Activated T-helper 1 cell treated with anti-CD3 and anti-CD28 coated beads, Interleukin-12 subunit alpha, Interleukin-12 subunit beta, Interleukin-2, Interleukin-4 antibody, amounts not matched to agents 30 ng/mL and 10 ng/mL and 1 ng/mL, durations not matched to agents 14 hours and 24 hours and 36 hours (primary cell): ENCODE data around the gene TDRD9. TPM values are rescaled to one million over a fixed set of nuclear protein-coding genes. Genes with fewer than 3 reads are reported as not detected.

Experiments used
- DNase-seq: peaks from one replicate; pipeline ENCODE4 v3.0.0; 2021; ENCODE audit warnings: low spot score
- H3K27ac Mint-ChIP-seq: one replicate; pipeline ENCODE4 v1.8.0; 2021; ENCODE audit warnings: mild to moderate bottlenecking, mixed read lengths
- H3K27me3 Mint-ChIP-seq: one replicate; pipeline ENCODE4 v1.8.0; 2022; ENCODE audit warnings: mild to moderate bottlenecking, moderate library complexity, mixed read lengths; ENCODE audit not compliant: insufficient read depth
- H3K36me3 Mint-ChIP-seq: one replicate; pipeline ENCODE4 v1.8.0; 2021; ENCODE audit warnings: low read depth, mixed read lengths
- H3K4me1 Mint-ChIP-seq: one replicate; pipeline ENCODE4 v1.8.0; 2021; ENCODE audit warnings: low read depth, mixed read lengths
- H3K4me3 Mint-ChIP-seq: one replicate; pipeline ENCODE4 v1.8.0; 2021; ENCODE audit warnings: mild to moderate bottlenecking, moderate library complexity, mixed read lengths
- H3K9me3 Mint-ChIP-seq: one replicate; pipeline ENCODE4 v1.8.0; 2021; ENCODE audit warnings: mixed read lengths
- intact Hi-C: fragments of 100-400 bp; cut with micrococcal nuclease; formaldehyde crosslinking; loops from one replicate; pipeline ENCODE4 v1.15.1; 2024
- total RNA-seq: library from RNA; stranded (reverse); gene quantifications from 2 replicates; pipeline ENCODE4 v1.2.3, GENCODE V29; 2022

TDRD9 gene
- total RNA-seq, 1 donor from 2014 or later, result not detected

DNA sequence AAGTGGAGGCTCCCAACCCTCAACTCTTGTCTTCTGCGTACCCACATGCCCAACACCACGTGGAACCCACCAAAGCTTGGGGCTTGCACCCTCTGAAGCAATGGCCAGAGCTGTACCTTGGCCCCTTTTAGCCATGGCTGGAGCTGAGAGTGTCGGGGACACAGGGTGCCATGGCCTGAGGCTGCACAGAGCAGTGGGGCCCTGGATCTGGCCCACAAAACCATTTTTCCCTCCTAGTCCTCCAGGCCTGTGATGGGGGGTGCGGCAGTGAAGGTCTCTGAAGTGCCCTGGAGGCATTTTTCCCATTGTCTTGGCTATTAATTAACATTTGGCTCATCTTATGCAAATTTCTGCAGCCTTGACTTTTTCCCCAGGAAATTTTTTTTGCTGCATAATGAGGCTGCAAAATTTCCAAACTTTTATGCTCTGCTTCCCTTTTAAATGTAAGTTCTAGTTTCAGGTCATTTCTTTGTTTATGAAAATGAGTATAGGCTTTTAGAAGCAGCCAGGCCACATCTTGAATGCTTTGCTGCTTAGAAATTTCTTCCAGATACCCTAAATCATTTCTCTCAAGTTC is 138.6 kb downstream of the TDRD9 start:
- Mint-ChIP-seq H3K4me1 (no peaks in the 10 kb centered on the region), H3K36me3 (no peaks in the 10 kb centered on the region), H3K9me3 (peaks cover 3% of the 10 kb centered on the region), H3K27me3 (peaks cover 4% of the 10 kb centered on the region), H3K4me3 (no peak overlapping the region), H3K27ac (no peak overlapping the region)
- intact Hi-C loops, result no loop called here
- no peak for DNase-seq

DNA sequence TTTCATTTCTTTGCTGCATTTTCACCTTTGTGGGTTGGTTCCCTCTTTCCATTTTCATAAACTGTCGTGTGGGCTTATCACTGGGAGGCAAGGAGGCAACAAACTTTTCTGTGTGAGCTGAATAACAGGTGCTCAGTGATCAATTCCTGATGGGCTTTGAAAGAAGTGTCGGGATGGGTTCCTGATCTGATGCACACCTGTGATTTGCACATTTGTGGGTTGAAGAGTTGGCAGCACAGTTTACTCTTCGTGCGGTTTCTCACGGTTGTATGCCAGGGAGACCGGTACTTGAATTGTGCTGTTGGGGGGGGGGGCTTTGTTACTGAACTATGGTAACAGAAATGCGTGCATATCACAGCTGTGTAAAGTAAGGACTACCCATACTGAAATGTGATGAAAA is 141.3 kb downstream of the TDRD9 start:
- no peak for DNase-seq
- intact Hi-C loops, result no loop called here
- H3K9me3 Mint-ChIP-seq, result peaks cover 18% of the 10 kb centered on the region
- no peak overlapping the region for H3K27ac Mint-ChIP-seq
- peaks cover 2% of the 10 kb centered on the region for H3K27me3 Mint-ChIP-seq
- H3K4me3 Mint-ChIP-seq, result no peak overlapping the region
- no peaks in the 10 kb centered on the region for H3K36me3 Mint-ChIP-seq
- H3K4me1 Mint-ChIP-seq, result no peaks in the 10 kb centered on the region

DNA sequence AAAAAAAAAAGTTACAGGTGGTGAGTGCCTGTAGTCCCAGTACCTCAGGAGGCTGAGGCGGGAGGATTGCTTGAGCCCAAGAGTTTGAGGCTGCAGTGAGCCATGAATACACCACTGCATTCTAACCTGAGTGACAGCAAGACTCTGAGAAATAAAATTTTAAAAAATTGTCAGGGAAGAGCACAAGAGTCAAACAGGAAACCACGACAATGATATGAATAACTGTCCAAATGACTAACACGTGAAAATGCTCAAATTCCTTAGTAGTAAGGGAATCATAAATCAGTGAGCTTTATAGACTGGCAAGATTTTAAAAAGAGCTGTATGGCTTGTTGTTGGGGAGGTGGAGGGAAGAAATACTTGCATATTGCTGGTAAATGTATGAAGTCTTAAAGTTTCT is 144.3 kb downstream of the TDRD9 start:
- Mint-ChIP-seq H3K27ac (no peak overlapping the region), H3K9me3 (peaks cover 15% of the 10 kb centered on the region), H3K4me1 (no peaks in the 10 kb centered on the region), H3K4me3 (no peak overlapping the region), H3K36me3 (no peaks in the 10 kb centered on the region), H3K27me3 (no peaks in the 10 kb centered on the region)
- no peak for DNase-seq
- intact Hi-C loops, result loop anchor here (10.0 kb wide), 1 partner anchor 268 kb away; no protein-coding TSS in a partner anchor

DNA sequence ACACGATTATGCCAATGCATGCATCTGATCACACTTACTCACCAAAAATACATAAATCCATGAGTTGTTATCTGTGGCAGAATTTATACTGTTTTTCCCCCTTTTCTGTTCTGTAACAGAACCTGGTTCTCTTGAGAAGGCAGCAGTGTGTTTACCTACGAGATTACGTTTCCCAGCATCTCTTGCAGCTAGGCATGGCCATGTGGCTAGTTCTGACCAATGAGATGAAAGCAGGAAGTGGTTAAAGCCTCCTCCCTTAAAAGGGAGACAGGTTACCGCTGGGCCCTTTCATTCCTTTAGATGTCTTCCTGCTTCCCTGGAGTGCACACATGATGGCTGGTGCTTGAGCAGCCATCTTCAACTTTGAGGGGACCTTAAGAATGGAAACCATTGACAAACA is 145.5 kb downstream of the TDRD9 start:
- H3K4me1 Mint-ChIP-seq, result no peaks in the 10 kb centered on the region
- intact Hi-C loops, result loop anchor here (10.0 kb wide), 1 partner anchor 269 kb away; no protein-coding TSS in a partner anchor
- H3K4me3 Mint-ChIP-seq, result no peak overlapping the region
- DNase-seq, result no peak
- no peak overlapping the region for H3K27ac Mint-ChIP-seq
- H3K36me3 Mint-ChIP-seq, result no peaks in the 10 kb centered on the region
- no peaks in the 10 kb centered on the region for H3K27me3 Mint-ChIP-seq
- H3K9me3 Mint-ChIP-seq, result peaks cover 15% of the 10 kb centered on the region

DNA sequence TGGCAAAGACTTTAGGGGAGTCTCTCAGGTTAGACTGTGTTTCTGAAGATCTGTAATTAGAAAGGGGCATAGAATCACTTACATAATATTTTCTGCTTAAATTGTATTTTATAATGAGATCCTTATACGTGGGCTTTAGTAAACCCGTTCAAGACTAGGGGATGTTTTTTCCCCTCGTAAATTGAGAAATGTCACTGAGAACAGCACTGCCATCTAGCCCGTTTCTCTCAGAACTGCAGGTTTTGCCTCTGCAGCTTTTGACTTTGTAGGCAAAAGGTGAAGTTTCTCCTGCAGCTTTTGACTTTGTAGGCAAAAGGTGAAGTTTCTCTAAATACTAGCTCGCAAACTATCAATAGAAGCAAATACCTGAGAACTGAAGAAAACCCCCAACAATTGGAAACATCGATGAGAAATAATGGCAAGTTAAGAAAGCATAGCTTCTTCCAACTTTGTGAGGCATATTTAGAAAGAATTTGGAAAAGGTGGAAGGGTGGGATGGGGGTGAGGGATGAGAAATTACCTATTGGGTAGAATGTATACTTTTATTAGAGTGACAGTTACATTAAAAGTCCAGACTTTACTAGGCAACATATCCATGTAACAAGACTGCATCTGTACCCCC is 147.4 kb downstream of the TDRD9 start:
- no peaks in the 10 kb centered on the region for H3K27me3 Mint-ChIP-seq
- DNase-seq, result no peak
- no peak overlapping the region for H3K27ac Mint-ChIP-seq
- no peaks in the 10 kb centered on the region for H3K36me3 Mint-ChIP-seq
- no peaks in the 10 kb centered on the region for H3K4me1 Mint-ChIP-seq
- H3K4me3 Mint-ChIP-seq, result no peak overlapping the region
- H3K9me3 Mint-ChIP-seq, result peaks cover 15% of the 10 kb centered on the region
- intact Hi-C loops, result loop anchor here (10.0 kb wide), 1 partner anchor 271 kb away; no protein-coding TSS in a partner anchor

DNA sequence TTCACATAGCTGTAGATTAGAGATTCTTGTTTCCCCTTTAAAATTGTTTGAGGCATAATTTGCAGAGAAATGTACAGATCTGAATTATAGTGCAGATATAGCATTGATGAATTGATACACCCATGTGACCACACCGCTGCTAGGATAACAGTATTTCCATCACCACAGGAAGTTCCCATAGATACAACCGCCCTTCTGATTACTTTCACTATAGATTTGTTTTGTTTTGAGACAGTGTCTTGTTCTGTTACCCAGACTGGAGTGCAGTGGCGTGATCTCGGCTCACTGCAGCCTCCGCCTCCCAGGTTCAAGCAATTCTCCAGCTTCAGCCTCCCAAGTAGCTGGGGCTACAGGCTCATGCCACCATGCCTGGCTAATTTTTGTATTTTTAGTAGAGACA is 148.5 kb downstream of the TDRD9 start:
- H3K9me3 Mint-ChIP-seq, result peaks cover 15% of the 10 kb centered on the region
- H3K27ac Mint-ChIP-seq, result no peak overlapping the region
- intact Hi-C loops, result loop anchor here (10.0 kb wide), 1 partner anchor 272 kb away; no protein-coding TSS in a partner anchor
- no peaks in the 10 kb centered on the region for H3K4me1 Mint-ChIP-seq
- no peak overlapping the region for H3K4me3 Mint-ChIP-seq
- no peaks in the 10 kb centered on the region for H3K36me3 Mint-ChIP-seq
- no peaks in the 10 kb centered on the region for H3K27me3 Mint-ChIP-seq
- DNase-seq, result no peak

DNA sequence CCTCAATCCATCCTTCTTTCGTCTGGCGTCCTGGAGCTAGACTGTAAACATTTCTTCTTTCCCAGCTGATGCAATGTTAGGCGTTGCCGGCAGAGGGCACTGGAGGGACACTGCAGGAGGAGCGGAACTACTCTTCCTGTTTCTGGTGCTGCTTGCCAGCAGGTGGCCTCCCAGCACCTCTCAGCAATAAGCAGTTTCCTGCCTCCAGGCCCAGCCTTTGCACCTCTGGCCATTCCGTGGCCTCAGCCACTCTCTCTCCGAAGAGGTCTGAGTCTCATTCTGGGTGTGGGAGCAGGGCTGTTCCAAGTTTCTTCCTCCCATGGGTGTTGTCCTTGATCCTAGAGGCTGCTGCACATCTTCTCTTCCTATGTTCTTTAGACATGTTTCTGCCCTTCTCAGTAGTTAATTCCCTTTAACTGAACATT is 149.8 kb downstream of the TDRD9 start:
- DNase-seq, result peak; percentile 78
- no peaks in the 10 kb centered on the region for H3K27me3 Mint-ChIP-seq
- intact Hi-C loops, result loop anchor here (1.0 to 10.0 kb wide), 6 partner anchors 16 to 562 kb away; a partner anchor contains a TSS
- no peaks in the 10 kb centered on the region for H3K4me1 Mint-ChIP-seq
- H3K27ac Mint-ChIP-seq, result no peak overlapping the region
- H3K4me3 Mint-ChIP-seq, result no peak overlapping the region
- H3K36me3 Mint-ChIP-seq, result no peaks in the 10 kb centered on the region
- H3K9me3 Mint-ChIP-seq, result peaks cover 9% of the 10 kb centered on the region

DNA sequence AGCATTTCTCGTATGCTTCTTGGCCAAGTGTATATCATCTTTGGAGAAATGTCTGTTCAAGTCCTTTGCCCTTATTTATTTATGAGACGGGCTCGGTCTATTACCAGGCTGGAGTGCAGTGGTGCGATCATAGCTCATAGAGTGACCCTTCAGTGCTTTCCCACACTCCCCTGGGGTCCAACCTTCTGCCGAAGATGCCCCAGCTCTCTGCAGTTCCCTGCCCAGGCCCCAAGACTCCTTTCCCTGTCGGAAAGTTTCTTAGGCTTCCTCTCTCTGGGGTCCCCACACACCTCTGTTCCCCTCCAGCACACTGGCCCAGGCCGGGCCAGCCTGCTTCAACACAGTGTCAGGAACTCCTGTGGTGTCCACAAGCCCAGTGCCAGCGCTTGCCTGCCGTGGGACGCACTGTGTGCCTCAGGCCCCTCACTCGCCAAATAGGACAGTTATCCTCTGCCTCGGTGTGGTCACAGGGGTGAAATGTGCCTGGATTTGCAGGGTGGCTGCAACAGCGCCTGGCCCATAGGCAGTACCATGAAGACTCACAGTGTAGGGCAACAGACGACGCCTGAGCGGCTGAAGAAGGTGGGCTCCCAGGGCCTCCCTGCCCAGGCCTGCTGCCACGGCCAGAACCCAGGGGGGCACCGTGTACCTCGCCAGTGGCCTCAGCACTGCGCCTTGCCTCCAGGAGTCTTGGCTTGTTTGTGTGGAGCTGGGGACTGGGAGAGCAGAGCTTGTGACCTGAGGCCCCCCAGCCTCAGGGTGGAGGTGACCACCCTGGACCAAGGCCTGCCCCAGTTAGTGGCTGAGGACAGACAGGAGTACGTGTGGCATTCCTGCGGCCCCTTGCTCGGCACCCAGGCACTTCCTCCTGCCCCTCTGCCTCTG is 152.4 kb downstream of the TDRD9 start:
- Mint-ChIP-seq H3K27me3 (no peaks in the 10 kb centered on the region), H3K4me1 (no peaks in the 10 kb centered on the region), H3K4me3 (no peak overlapping the region), H3K36me3 (no peaks in the 10 kb centered on the region), H3K27ac (no peak overlapping the region), H3K9me3 (no peaks in the 10 kb centered on the region)
- DNase-seq, result no peak
- intact Hi-C loops, result no loop called here

DNA sequence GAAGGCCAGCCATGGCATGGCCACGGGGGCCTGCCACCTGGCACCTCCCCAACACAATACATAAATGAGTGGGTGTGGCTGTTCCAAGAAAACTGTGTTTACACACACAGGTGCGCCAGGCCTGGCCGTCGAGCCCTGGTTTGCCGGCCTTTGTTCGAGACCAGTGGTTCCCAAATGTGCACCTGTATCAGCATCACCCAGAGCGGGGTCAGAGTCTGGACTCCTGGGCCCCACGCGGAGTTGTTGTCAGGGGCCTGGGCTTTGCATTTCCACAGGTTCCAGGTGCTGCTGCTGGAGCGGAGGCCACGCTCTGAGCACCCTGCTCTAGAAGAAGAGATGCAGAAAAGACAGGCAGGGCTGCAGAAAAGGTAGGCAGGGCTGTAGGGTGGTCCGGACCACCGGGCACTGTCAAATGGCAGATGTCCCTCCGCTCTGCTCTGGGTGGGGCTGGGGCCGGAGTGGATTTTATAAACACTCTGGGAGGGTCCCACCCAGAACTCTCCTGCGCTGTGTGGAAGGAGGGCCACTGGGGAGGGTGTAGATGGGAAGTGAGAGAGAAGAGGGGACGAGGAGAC is 153.1 kb downstream of the TDRD9 start:
- intact Hi-C loops, result no loop called here
- Mint-ChIP-seq H3K4me1 (no peaks in the 10 kb centered on the region), H3K36me3 (no peaks in the 10 kb centered on the region), H3K27ac (no peak overlapping the region), H3K9me3 (no peaks in the 10 kb centered on the region), H3K4me3 (no peak overlapping the region), H3K27me3 (no peaks in the 10 kb centered on the region)
- no peak for DNase-seq

DNA sequence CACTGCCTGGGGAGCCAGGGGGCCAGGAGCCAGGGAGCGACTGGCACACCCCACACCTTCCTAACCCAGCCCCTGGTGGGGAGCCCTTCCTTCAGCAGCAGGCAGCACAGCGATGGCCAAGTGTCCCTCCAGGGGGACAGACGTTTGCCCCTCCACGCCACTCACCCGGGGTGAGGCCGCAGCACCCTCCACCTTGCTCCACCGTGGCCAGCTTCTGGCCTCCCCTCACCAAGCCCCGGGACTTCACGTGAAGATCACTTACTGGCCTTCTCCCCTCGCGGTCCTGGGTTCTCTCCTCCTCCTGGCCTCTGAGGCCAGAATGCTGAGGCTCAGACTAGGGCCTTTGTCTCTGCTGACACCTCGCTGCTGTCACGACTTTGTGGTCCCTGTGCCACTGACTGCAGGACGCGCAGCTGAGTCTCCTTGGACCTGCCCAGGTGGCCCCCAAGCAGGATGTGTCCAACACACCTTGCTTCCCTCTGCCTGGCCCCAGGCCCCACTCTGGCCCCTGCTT is 153.8 kb downstream of the TDRD9 start:
- Mint-ChIP-seq H3K9me3 (no peaks in the 10 kb centered on the region), H3K36me3 (no peaks in the 10 kb centered on the region), H3K27ac (no peak overlapping the region), H3K27me3 (no peaks in the 10 kb centered on the region), H3K4me3 (no peak overlapping the region), H3K4me1 (no peaks in the 10 kb centered on the region)
- no peak for DNase-seq
- intact Hi-C loops, result no loop called here

DNA sequence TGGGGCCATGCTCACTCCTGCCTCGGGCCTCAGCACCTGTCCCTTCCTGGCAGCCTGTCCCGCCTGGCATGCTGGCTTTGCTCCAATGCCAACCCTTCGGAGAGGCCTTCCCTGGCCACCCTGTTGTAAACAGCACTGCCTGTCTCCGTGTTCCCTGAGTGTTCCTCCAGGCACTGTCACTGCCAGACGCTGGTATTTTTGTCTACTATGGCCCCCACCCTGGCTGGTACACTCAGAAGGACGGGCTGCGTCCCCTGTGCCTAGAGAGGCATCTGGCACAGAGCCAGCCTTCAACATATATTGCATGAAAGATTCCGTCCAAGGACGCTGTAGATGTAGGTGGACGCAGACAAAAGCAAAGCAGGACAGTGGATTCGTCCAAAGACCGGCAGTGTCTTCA is 154.6 kb downstream of the TDRD9 start:
- no peak overlapping the region for H3K27ac Mint-ChIP-seq
- no peaks in the 10 kb centered on the region for H3K27me3 Mint-ChIP-seq
- H3K36me3 Mint-ChIP-seq, result no peaks in the 10 kb centered on the region
- intact Hi-C loops, result no loop called here
- DNase-seq, result no peak
- no peaks in the 10 kb centered on the region for H3K9me3 Mint-ChIP-seq
- no peaks in the 10 kb centered on the region for H3K4me1 Mint-ChIP-seq
- no peak overlapping the region for H3K4me3 Mint-ChIP-seq

DNA sequence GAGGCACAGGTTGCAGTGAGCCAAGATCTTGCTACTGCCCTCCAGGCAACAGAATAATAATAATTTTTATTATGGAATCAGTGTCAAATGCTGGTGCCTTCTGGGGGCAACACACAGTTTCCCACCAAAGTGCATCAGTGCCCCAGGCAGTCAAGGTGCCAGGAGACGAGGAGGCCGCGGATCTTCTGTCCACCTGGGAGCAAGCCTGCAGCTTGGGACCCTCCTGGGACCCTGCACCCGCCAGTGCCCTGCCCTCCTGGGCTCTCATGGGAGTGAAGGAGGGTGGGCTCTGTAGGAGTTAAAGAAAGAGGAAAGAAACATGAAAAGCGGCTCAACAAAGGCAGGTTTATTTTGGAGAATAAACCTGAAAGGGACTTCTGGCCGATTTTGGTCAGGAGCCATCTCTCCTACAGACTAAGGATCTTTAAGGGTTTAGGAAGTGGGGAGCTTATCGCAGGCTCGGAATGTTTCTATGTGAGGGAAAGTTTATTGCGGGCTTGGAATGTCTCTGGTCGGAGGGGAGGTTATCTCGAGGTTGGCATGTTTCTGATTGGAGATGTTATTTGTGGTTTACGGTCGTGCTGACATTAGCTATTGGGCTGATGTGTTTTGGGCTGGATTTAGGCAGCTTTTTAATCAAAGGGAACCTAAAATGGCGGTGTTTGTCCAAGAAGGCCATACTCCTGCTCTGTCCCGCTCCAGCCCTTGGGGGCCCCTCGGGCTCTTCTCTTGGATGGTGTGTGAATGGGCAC is 156.2 kb downstream of the TDRD9 start:
- no peak overlapping the region for H3K4me3 Mint-ChIP-seq
- no peaks in the 10 kb centered on the region for H3K27me3 Mint-ChIP-seq
- H3K36me3 Mint-ChIP-seq, result no peaks in the 10 kb centered on the region
- intact Hi-C loops, result no loop called here
- H3K9me3 Mint-ChIP-seq, result no peaks in the 10 kb centered on the region
- H3K4me1 Mint-ChIP-seq, result no peaks in the 10 kb centered on the region
- no peak for DNase-seq
- H3K27ac Mint-ChIP-seq, result no peak overlapping the region
